AG10803 (cell line): ENCODE measurements around the gene WDR74.

ENCODE experiments used
- DNase-seq: peaks from one replicate; pipeline ENCODE4 v3.0.0; 2010; ENCODE audit warnings: low read depth
- H3K4me3 ChIP-seq: 2 replicates; pipeline ENCODE4 v1.5.1; 2011; ENCODE audit warnings: mild to moderate bottlenecking, low read length, control low read depth
- TF ChIP-seq, protein P1 (sequence below): conservative IDR thresholded peaks from 2 replicates; pipeline ENCODE4 v1.5.1; 2011; ENCODE audit warnings: mild to moderate bottlenecking, low read length, control low read depth, inconsistent platforms

Gene WDR74

DNA sequence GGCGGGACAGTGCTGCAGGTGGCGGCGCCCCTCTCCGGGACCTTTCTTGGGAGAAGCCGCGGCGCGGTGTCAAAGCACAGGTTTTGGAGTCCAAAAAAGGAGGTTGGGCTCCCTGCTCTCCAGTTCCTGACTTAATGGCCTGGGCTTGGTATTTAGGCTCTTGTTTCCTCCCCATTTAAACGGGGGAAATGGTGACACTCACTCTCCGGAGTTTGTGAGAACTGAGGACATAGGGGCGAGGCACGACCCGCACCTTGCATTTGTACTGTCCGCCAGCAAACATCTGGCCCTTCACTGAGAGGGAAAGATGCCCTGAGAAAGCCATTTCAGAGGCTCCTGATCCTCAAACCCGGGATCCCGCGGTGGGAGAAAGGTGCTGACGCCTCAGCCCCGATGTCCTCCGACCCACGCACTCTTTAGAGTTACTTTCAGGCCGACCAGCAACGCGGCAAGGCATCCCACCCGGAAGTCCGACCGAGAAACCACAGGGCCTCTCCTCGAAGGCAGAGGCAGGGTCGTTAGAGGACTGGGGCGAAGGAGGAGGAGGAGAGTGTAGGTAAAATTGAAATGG lies 2.9 kb upstream of the WDR74 start:
- peak overlapping the region; percentile 56 for H3K4me3 ChIP-seq
- TF ChIP-seq, protein P1, sequence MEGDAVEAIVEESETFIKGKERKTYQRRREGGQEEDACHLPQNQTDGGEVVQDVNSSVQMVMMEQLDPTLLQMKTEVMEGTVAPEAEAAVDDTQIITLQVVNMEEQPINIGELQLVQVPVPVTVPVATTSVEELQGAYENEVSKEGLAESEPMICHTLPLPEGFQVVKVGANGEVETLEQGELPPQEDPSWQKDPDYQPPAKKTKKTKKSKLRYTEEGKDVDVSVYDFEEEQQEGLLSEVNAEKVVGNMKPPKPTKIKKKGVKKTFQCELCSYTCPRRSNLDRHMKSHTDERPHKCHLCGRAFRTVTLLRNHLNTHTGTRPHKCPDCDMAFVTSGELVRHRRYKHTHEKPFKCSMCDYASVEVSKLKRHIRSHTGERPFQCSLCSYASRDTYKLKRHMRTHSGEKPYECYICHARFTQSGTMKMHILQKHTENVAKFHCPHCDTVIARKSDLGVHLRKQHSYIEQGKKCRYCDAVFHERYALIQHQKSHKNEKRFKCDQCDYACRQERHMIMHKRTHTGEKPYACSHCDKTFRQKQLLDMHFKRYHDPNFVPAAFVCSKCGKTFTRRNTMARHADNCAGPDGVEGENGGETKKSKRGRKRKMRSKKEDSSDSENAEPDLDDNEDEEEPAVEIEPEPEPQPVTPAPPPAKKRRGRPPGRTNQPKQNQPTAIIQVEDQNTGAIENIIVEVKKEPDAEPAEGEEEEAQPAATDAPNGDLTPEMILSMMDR: no peak
- no peak for DNase-seq

DNA sequence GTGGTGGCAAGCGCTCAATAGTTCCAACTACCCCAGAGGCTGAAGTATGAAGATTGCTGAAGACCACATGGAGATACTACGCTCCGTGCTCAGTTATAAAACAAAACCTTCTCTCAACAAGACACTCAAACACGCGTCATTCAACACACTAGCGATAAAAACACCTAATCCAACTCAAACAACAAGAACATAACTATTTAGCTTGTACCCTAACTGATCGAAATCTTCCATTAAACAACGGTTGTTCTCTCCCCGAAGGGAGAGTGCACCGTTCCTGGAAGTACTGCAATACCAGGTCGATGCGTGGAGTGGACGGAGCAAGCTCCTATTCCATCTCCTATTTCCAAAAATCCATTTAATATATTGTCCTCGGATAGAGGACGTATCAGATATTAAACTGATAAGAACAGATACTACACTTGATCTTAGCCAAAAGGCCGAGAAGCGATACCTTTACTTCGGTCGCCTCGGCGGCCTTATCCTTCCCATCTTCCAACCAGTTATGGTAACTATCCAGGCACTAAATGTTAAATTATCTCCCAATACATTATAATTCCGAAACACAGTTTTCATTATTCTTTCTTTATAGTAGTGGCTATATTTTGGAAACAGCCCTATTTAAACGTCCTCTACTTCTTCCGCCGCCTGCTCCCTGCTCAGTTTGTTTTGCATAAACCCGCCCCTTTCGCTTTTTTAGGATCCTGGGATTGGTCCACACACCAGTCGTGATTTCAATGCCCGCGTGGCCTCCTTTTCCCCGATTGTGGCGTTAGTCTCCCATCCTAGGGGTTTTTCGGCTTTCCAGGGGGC lies 2.2 kb upstream of the WDR74 start:
- peak; percentile 100 for DNase-seq
- TF ChIP-seq, protein P1: no peak
- H3K4me3 ChIP-seq: peak overlapping the region; percentile 56

DNA sequence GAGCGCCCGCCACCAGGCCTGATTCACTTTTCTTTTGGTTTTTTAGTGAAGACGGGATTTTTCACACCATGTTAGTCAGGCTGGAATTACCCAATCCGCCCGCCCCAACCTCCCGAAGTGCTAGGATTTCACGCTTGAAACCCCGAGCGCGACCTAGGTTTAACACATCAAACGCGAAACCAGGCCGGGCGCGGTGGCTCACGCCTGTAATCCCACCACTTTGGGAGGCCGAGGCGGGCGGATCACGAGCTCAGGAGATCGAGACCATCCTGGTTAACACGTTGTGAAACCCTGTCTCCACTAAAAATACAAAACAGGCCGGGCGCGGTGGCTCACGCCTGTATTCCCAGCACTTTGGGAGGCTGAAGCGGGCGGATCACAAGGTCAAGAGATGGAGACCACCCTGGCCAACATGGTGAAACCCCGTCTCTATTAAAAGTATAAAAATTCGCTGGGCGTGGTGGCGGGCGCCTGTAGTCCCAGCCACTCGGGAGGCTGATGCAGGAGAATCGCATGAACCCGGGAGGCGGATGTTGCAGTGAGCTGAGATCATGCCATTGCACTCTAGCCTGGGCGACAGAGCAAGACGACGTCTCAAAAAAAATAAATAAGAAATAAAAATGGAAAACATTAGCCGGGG lies 1.5 kb upstream of the WDR74 start:
- H3K4me3 ChIP-seq: peak overlapping the region; percentile 94
- DNase-seq: peak; percentile 83

- H3K4me3 ChIP-seq: no peak overlapping the region
- TF ChIP-seq, protein P1: no peak
- no peak for DNase-seq
Measured at GRCh38 chr11:62835336-62835735, 4.1 kb downstream of the WDR74 start.

- TF ChIP-seq, protein P1: no peak
- peak within 1 kb of the TSS; percentile 86 for H3K4me3 ChIP-seq
- peak; percentile 24 for DNase-seq
Measured at GRCh38 chr11:62832336-62833234, 6.8 kb downstream of the WDR74 start, which contains the start of gene TEX54. Gene TEX54, minus strand, starts transcription at chr11:62832841.

- TF ChIP-seq, protein P1: no peak
- H3K4me3 ChIP-seq: peak within 1 kb of the TSS; percentile 86
- peak; percentile 97 for DNase-seq
Measured at GRCh38 chr11:62831520-62832335, 7.7 kb downstream of the WDR74 start, which contains the start of gene STX5. Gene STX5, minus strand, starts transcription at chr11:62832051. Its CDS starts 808 bp downstream, at chr11:62831243.
